Islet of Langerhans (tissue), 1 donor: ENCODE measurements around the gene CCDC201.

Experiments used
- FAIRE-seq: peaks from one replicate; lab custom pipeline; 2011; peaks lifted over from hg19 to GRCh38; lab: Jason Lieb, UNC

CCDC201 gene

GRCh38 chr7:45873035-45873354, at the start of gene CCDC201:
Gene CCDC201 (minus strand): TSS chr7:45873082. CDS start chr7:45873007, 75 bp downstream.
- no peak for FAIRE-seq

GRCh38 chr7:45921699-45922519, 49.0 kb upstream of the CCDC201 start:
- FAIRE-seq: no peak

- FAIRE-seq: no peak
Observed at GRCh38 chr7:45921381-45921698, 48.5 kb upstream of the CCDC201 start.

- FAIRE-seq: no peak
Observed at GRCh38 chr7:45920502-45921380, 47.9 kb upstream of the CCDC201 start, which contains the start of gene IGFBP3. Gene IGFBP3 (minus strand): TSS chr7:45921272. CDS start chr7:45921140, 132 bp downstream.

GRCh38 chr7:45919993-45920459, 47.1 kb upstream of the CCDC201 start:
- no peak for FAIRE-seq

- FAIRE-seq: no peak
Observed at GRCh38 chr7:45919231-45919784, 46.4 kb upstream of the CCDC201 start.

- FAIRE-seq: no peak
Observed at GRCh38 chr7:45918556-45918955, 45.7 kb upstream of the CCDC201 start.

- peak; percentile 45 for FAIRE-seq
Observed at GRCh38 chr7:45917658-45918057, 44.8 kb upstream of the CCDC201 start.

- no peak for FAIRE-seq
Observed at GRCh38 chr7:45917064-45917463, 44.2 kb upstream of the CCDC201 start.

- no peak for FAIRE-seq
Observed at GRCh38 chr7:45915606-45916005, 42.7 kb upstream of the CCDC201 start.

- no peak for FAIRE-seq
Observed at GRCh38 chr7:45914911-45915310, 42.0 kb upstream of the CCDC201 start.

- no peak for FAIRE-seq
Observed at GRCh38 chr7:45912972-45913371, 40.1 kb upstream of the CCDC201 start.

- no peak for FAIRE-seq
Observed at GRCh38 chr7:45911311-45911710, 38.4 kb upstream of the CCDC201 start.

GRCh38 chr7:45910855-45911254, 38.0 kb upstream of the CCDC201 start:
- no peak for FAIRE-seq

- no peak for FAIRE-seq
Observed at GRCh38 chr7:45909561-45909960, 36.7 kb upstream of the CCDC201 start.

GRCh38 chr7:45902820-45903219, 29.9 kb upstream of the CCDC201 start:
- no peak for FAIRE-seq

GRCh38 chr7:45901566-45901965, 28.7 kb upstream of the CCDC201 start:
- FAIRE-seq: no peak

- no peak for FAIRE-seq
Observed at GRCh38 chr7:45898222-45898621, 25.3 kb upstream of the CCDC201 start.

GRCh38 chr7:45897042-45897690, 24.3 kb upstream of the CCDC201 start:
- FAIRE-seq: no peak

GRCh38 chr7:45894665-45895062, 21.8 kb upstream of the CCDC201 start:
- FAIRE-seq: no peak

GRCh38 chr7:45893996-45894664, 21.2 kb upstream of the CCDC201 start:
- no peak for FAIRE-seq
